Fibroblast of upper back skin (primary cell): ENCODE results near the gene TFR2.

ENCODE experiments used
- DNase-seq: peaks from one replicate; pipeline ENCODE4 v3.0.0-alpha.2; 2013

TFR2 gene

DNA sequence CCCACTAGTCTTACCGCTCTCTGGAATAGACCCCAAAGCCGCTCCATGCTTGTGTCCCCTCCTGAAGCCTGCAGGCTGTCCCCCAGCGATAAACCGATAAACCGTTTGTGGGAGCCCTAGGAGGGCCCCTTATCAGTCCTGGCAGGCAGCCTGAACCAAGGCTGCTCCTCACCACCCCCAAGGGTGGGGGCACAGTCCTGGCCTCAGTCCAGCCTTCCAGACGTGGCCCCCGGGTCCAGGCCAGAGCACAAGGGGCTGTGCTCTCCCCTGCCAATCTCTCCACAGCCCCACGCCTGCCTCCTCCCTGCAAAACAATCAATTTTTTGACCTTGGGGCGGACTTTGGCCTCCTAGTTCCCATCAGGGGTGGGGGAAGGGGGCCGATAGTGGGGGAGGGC lies at the start of gene TFR2:
Gene TFR2 (minus strand): TSS at position 90 of the 397 bp plus-strand sequence. CDS start 43 bp downstream, at position 47.
- DNase-seq = no peak

GRCh38 chr7:100689230-100690135 lies 48.1 kb upstream of the TFR2 start:
- no peak for DNase-seq

DNA sequence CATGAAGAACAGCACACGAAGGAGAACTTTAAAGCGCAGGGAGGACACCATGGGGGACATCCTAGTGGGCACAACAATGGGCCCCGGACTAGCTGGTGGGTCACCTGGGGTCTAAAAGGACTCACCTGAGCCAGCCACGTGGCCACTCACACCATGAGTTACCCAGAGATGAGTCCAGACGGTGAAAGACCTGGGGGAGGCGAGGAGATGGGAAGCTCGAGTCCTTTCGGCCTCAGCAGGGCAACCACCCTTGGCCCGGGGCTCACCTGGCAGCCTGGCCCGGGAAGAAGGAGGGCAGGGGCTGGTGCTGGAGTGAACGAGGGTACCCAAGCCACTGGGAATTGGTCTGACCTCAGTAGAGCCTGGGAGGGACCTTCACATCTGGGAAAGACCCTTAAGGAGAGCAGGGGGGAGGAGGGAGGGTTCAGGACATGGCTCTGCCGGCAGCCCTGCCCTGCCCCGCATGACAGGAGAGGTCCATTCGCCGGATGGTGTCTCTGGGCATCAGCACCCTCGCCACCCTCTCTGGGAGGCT lies 47.0 kb upstream of the TFR2 start:
- no peak for DNase-seq

DNA sequence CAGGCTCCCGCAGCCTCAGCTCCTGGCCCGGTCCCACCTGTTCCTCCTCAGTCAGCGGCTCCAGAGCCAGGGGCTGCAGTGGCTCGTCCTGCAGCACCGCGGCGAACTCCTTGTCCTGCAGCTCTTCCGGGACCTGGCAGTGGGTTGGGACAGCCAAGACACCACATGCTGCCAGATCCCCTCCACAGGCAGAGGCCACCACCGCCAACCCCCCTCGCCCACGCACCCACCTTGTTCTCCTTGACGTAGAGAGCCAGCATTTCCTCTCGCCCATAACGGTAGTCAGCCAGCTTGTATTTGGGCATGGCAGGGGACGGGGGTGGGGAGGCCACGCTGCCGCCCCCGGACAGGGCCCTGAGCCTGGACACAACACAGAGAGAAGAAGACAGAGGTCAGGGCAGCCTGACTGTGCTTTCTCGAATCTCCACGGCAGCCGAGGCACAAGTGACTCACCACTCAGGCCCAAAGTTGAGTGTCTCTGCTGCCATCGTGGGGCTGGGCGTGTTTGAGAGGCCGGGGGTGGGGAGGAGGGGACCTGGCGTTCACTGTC lies 46.5 kb upstream of the TFR2 start:
- DNase-seq = no peak

GRCh38 chr7:100687261-100687660 lies 45.9 kb upstream of the TFR2 start:
- DNase-seq = no peak

DNA sequence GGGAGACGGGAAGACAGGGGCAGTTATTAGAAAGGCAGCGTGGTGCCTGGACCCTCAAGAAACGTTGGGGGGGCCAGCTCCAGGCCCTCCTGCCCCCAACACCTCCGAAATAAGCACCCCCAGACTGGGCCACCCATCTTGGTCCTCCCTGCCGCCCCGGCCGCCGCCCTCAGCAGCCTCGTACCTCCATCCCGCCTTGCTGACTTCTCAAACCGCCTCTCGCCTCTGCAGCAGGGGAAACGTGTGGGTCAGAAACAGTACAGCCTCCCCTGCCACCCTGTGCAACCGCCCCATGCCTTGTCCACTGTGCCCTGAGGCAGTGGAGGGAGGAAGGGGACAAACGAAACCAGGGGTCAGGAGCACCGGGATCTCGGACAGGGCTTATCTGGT lies 45.5 kb upstream of the TFR2 start:
- no peak for DNase-seq

DNA sequence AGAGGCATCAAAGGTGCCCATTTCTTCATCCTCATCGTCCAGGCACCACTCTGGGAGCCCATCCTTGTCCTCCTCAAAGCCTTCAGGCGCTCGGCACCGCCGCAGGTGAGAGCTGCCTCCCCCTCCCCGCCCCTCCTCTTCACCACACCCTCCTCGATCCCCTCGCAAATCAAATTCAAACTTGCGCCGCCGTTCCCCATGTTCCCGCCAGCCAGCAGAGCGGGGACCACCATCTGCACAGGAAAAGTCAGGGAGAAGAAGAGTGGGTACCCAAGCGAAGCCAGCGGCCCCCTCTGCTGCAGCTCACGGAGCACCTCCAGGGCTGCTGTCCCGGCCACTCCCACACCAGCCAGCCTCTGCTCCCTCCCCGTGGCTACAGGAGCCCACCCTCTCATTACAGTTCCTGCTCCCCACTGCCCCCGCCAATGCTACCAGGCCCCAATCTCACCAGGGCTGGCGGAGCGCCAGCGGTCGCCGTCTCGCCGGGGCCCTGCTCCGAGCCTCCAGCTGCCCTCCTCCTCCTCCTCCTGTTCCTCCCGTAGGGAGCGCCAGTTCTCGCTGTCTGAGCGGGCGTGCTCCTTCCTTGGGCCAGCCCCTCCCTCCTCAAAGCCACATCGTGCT lies 45.0 kb upstream of the TFR2 start:
- DNase-seq = no peak

DNA sequence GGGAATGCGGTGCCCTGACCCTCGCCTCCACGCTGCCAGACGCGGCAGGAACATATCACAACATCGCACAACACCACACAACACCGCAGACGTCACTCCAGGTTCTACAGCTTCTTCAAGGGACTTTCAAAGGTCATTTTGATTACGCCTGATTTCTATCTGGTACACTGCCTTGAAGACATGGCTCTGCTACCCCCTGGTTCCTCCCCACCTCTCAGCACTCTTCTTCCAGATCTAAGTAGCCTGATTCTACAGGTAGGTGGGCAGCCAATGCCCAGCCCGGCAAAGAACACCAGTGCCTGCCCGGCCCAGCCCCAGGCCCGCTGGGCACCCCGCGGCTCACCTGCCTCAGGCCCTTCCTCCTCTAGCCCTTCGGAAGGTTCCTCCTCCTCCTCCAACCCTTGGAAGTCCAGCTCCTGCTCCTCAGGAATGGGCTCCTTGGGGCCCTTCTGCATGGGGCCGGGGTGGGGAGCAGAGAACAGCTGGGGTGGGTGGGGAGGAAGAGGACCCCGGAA lies 44.3 kb upstream of the TFR2 start:
- DNase-seq = no peak

- no peak for DNase-seq
These were observed 43.8 kb upstream of the TFR2 start for GRCh38 chr7:100685049-100685605.

- DNase-seq = no peak
These were observed 43.2 kb upstream of the TFR2 start for GRCh38 chr7:100684534-100685042.

DNA sequence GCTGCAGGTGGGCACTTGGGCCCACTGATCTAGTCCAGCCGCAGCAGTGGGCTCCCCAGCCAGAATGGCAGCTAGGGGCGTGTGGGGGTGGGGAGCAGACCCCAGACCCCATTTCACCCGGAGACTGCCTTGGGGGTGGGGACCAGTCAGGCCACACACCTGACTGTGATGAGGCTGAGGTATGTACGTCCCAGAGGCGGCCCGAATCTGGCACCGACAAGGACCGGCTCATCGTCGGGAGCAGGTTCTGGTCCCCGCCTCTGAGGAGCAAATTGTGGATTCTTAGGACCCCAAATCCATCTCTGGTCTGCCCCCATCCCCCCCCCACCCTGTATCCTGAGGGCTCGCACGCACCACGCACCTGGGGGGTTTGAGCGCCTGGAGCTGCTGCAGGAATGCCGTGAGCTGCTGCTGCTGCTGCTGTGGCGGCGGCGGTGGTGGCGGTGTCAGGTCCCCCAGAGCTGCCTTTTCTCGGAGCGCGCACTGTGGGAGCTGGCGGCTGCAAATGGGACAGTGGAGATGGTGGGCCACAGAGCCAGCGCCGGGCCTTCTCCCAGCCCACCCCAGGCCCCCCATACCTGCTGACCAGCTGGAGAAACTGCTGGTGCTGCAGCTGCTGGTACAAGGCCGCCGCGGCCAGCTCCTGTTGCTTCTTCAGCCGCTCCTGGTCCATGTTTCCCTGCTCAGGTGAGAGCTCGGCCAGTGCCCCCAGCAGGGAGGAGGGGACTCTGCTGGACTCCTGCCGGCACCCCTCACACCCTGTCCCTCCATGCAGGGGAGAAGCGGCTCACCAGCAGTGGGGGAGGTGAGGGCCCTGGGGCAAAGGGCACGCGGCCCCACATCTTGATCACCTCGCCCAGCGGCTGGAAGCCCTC lies 42.5 kb upstream of the TFR2 start:
- DNase-seq = no peak

DNA sequence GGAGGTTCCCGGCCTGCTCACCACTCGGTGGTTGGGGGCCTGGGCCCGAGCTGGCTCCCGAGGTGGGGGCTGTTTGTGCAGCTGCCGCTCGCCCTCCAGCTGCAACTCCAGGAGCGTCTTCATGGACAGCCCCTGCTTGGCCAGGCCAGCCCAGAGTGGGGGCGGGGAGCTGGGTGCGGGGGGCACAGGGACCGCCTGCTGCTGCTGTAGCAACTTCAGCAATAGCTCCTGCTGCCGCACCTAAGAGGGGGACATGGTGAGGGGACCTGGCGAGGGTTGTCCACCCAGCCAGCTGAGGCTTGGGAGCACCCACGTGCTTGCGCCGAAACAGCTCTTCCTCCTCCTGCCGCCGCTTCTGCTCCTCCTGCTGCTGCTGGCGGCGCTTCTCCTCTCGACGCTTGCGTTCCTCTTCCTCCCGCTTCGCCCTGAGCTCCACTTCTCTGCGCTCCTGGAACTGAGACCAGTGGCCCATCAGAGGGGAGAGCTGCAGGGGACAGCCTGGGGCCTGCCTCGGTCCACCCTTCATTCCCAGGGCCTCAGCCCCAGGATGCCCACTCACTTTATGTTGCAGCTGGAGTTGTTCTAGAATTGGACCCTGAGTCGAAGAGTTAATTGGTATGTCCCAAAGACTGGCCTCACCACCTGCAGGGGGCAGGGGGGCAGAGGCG lies 41.8 kb upstream of the TFR2 start:
- no peak for DNase-seq

DNA sequence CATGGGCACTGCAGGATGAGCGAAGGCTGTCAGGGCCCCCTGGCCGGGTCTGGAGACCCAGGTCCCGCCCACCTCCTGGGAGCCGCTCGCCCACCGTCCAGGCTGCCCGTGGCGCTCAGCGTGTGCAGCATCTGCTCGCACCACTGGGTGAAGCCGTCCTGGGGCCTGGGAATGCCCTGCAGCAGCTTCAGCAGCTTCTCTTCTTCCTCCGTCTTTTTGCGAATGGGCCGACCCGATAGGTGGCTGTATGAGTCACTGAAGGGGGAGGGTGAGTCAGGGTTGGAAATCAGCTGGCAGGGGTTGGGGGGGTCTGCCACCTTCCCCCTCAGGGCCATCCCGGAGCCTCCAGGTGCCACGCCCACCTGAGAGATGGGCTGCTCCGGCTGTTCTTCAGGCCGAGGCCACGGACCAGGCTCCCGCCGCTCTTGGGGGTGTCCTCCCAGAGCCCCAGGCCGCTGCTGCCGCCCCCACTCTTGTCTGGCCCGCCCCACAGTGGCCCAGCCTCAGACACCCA lies 40.9 kb upstream of the TFR2 start:
- peak; percentile 37 for DNase-seq

GRCh38 chr7:100681491-100682227 lies 40.3 kb upstream of the TFR2 start:
- DNase-seq = no peak

DNA sequence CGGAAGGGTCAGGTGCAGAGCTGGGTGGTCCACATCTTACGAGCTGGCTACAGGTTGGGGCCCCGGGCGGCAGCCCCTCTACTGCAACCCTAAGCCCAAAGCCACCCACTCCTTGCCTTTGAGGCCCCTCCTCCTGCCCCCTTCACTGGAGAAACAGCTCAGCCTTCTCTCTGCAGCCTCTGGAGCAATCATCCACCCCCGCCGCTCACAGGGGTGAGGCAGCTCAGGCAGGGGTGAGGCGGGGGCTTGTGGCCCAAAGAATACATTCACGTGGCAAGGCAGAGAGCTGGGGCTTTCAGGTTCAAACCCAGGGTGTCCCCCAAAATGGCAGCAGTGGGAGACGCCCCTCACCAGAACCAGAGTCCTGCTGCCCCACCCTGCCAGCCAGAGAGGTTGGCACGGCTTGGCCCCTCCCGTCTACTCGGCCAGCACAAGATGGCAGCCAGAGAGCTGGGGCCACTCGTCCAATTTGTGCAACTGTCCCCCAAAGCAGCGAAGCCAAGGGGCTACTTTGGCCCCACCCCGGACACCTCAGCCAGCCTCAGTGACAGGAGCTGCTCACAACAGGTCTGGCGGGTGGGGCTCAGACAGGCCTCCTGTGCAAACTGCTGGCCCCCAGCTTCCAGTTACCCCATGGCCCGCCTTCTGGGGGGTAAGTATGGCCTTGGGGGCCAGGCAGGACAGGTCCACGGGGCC lies 39.4 kb upstream of the TFR2 start:
- no peak for DNase-seq

- DNase-seq = no peak
These were observed 38.7 kb upstream of the TFR2 start for GRCh38 chr7:100679927-100680575.

- no peak for DNase-seq
These were observed 38.0 kb upstream of the TFR2 start for GRCh38 chr7:100679129-100679926.

GRCh38 chr7:100678291-100678984 lies 37.1 kb upstream of the TFR2 start:
- no peak for DNase-seq
